ENCODE measurements around the gene SZT2. TPM values are rescaled to one million over a fixed set of nuclear protein-coding genes. Genes with fewer than 3 reads are reported as not detected.
A peak's percentile ranks its signal among the peaks of the same experiment; 100 is the strongest.
"Not testable (repeated sequence)": the region's sequence is repeated elsewhere in the genome, so short reads cannot be mapped to it uniquely, and the experiment has no call there.

SZT2 gene
- total RNA-seq, 1 experiment from 2014 or later, result 7.1 TPM

DNA sequence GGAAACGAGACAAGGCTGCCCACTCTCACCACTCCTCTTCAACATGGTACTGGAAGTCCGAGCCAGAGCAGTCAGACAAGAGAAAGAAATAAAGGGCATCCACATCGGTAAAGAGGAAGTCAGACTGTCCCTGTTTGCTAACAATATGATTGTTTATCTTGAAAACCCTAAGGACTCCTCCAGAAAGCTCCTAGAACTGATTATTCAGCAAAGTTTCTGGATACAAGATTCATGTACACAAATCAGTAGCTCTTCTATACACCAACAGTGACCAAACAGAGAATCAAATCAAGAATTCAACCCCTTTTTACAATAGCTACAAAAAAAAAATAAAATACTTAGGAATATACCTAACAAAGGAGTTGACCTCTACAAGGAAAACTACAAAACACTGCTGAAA is 68.7 kb downstream of the SZT2 start:
- in situ Hi-C loops (cut with HindIII; ENCODE audit: low pct_unique_long_range_greater_than_20kb, low sequenced_read_pairs), result not testable (repeated sequence)

DNA sequence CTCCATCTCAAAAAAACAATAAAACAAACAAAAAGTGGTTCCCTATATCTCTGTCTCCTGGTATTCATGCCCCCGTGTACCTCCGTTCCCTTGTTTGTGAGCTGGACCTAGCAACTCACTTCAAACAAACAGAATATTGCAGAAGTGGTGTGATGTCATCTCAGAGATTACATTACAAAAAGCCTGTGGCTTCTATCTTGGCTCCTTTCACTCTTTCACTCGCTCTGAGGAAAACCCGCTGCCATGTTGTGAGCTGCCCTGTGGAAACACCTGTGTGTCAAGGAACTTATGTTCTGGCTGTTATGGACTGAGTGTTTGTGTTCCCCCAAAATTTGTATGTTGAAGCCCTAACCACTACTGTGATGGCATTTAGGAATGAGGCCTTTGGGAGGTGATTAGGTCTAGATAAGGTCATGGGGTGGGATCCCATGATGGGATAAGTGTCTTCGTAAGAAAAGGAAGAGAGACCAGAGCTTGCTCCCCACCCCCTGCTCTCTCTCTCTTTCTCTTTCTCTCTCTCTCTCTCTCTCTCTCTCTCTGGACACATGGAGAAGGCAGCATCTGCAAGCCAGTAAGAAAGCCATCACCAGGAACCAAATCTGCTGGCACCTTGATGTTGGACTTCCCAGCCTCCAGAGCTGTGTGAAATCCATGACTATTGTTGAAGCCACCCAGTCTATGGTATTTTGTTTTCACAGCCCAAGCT is 71.4 kb downstream of the SZT2 start:
- DNase-seq (ENCODE audit: low read depth, low spot score), result no peak
- in situ Hi-C loops (cut with HindIII; ENCODE audit: low pct_unique_long_range_greater_than_20kb, low sequenced_read_pairs), result no loop called here

More for the DNA sequence above, 68.7 kb downstream of the SZT2 start:
- DNase-seq (ENCODE audit: low read depth, low spot score), result not testable (repeated sequence)

GRCh38 chr1:43463479-43463878 is 73.8 kb downstream of the SZT2 start:
- in situ Hi-C loops (cut with HindIII; ENCODE audit: low pct_unique_long_range_greater_than_20kb, low sequenced_read_pairs), result no loop called here
- no peak for DNase-seq (ENCODE audit: low read depth, low spot score)

GRCh38 chr1:43464681-43465504 is 75.2 kb downstream of the SZT2 start:
- in situ Hi-C loops (cut with HindIII; ENCODE audit: low pct_unique_long_range_greater_than_20kb, low sequenced_read_pairs), result no loop called here
- no peak for DNase-seq (ENCODE audit: low read depth, low spot score)

DNA sequence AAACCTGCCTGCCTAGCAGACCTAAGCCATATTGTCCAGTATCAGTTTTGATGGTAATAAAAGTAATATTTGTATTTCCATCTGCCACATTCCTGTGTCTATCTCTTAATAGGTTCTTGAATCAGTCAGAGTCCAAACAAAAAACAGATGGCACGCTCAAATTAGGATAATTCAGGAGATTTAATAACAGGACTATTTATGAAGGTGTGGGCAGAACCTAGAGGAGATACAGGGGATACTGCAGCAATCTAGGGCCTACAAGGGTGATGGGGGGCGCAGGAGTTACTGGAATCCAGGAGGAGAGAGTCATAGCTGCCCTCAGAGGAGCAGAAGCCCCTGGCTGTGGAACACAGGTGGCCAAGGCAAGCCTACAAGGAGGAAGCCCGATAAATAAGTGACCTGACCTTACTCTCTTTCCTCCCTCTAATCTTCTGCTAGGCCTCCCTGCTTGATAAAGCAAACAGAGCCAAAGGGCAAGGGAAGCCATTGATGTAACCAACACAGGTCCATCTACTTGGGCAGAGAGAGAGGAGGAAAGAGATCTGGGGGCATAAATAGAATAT is 75.9 kb downstream of the SZT2 start:
- DNase-seq (ENCODE audit: low read depth, low spot score), result no peak
- in situ Hi-C loops (cut with HindIII; ENCODE audit: low pct_unique_long_range_greater_than_20kb, low sequenced_read_pairs), result no loop called here

- in situ Hi-C loops (cut with HindIII; ENCODE audit: low pct_unique_long_range_greater_than_20kb, low sequenced_read_pairs), result no loop called here
- no peak for DNase-seq (ENCODE audit: low read depth, low spot score)
Observed at GRCh38 chr1:43466403-43466802, 76.7 kb downstream of the SZT2 start.

DNA sequence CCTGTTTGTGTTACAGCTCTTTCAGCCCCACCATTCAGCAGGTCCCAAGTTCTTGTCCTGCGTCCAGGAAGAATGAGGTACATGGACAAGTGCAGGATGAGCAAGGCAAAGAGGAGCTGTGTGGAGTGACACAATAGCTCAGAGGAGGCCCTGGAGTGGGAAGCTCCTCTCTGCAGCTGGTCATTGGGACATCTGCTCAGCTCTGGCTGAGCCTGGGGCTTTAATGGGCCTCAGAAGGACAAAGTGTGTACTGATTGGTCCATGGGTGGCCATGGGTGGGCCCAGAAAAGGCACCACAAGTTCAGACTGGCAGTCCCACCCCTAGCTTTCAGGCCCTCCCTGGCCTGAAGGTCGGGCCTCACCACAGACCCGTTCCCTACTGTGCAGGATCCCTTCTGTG is 78.7 kb downstream of the SZT2 start:
- in situ Hi-C loops (cut with HindIII; ENCODE audit: low pct_unique_long_range_greater_than_20kb, low sequenced_read_pairs), result no loop called here
- no peak for DNase-seq (ENCODE audit: low read depth, low spot score)

DNA sequence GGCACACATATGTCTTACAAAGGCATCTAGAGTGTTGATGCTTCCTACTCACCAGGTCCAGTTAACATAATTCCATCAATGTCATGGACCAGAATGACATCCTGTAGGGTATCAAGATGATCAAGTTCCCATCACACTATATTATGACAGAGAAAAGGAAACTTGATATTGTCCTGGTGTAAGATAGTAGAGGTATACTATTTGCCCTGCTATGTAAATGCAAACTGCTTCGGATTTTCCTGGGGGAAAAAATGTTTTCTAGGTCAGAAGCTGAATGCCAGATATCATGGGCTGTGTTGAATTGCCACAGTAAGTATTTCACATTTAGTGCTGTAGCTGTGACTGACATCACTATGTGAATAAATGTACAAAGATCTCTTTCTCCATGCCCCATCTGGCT is 80.2 kb downstream of the SZT2 start:
- DNase-seq (ENCODE audit: low read depth, low spot score), result no peak

DNA sequence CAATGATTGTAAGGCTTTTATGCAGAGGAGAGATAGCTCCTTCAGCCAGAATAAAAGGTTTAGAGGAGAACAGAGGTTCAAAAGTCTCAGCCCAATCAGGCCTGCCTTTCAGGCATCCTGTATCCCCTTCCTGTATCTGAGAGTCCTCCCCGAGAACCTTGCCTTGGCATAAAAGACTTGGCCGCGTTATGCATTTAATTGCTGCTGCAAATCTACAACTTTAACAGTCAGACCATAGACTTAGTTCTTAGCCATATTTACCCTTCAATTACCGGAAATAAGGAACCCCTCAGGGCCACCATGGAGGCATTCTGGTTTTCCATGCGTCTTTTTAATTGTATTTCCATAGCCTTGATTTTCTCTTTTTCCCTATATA is 82.4 kb downstream of the SZT2 start:
- DNase-seq (ENCODE audit: low read depth, low spot score), result no peak
- in situ Hi-C loops (cut with HindIII; ENCODE audit: low pct_unique_long_range_greater_than_20kb, low sequenced_read_pairs), result no loop called here

More for the DNA sequence above, 80.2 kb downstream of the SZT2 start:
- in situ Hi-C loops (cut with HindIII; ENCODE audit: low pct_unique_long_range_greater_than_20kb, low sequenced_read_pairs), result no loop called here

DNA sequence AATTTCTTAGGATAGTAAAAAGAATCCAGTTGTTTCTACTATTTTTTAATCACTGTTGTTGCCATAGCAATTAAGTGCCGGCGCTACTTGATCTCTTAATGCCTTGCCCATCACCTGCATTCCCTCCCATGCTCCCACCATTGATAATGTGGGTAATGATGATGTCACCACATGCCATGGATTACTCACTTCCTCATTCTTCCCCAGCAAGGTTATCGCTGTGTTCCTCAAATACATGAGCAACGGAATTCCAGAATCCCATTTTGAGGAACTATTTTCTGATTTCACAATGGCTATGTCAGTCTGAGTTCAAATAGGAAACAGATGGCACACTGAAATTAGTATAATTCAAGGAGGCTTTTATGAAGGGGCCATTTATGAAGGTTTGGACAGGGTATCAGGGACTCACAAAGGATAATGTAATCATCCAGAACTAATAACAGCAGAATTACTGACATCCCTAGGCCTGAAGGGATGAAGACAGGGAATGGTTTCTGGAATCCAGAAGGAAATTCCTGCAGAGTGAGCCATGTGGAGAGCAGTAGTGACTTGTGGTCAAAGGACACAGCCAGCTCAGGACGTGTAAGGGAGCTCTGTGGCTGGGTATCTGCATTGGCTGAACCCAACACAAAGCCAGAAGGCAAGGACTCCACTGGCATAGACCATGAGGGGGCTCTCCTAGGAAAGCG is 82.9 kb downstream of the SZT2 start:
- peak; percentile 45 for DNase-seq (ENCODE audit: low read depth, low spot score)
- in situ Hi-C loops (cut with HindIII; ENCODE audit: low pct_unique_long_range_greater_than_20kb, low sequenced_read_pairs), result not testable (repeated sequence)

DNA sequence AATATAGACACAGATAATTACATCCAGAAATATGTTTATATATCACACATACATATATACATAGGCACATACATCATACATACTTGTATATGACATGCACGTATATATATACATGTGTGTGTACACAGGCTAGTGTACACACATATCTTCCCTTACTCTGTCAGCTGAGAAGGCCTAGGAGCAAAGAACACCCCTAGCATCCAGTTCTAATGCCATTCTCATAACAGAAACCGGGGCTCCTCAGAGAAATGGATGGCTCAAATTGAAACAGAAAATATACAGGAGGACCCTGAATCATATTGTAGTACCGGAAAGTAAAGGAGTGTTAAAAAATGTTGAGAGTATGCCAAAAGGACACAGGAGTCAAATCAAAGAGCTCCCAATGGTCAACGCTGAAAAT is 83.8 kb downstream of the SZT2 start:
- DNase-seq (ENCODE audit: low read depth, low spot score), result no peak
- in situ Hi-C loops (cut with HindIII; ENCODE audit: low pct_unique_long_range_greater_than_20kb, low sequenced_read_pairs), result no loop called here

GRCh38 chr1:43475611-43476401 is 86.1 kb downstream of the SZT2 start:
- DNase-seq (ENCODE audit: low read depth, low spot score); in situ Hi-C loops (cut with HindIII; ENCODE audit: low pct_unique_long_range_greater_than_20kb, low sequenced_read_pairs): not testable (repeated sequence)

GRCh38 chr1:43477716-43478115 is 88.0 kb downstream of the SZT2 start:
- DNase-seq (ENCODE audit: low read depth, low spot score), result no peak
- in situ Hi-C loops (cut with HindIII; ENCODE audit: low pct_unique_long_range_greater_than_20kb, low sequenced_read_pairs), result no loop called here

- no peak for DNase-seq (ENCODE audit: low read depth, low spot score)
- in situ Hi-C loops (cut with HindIII; ENCODE audit: low pct_unique_long_range_greater_than_20kb, low sequenced_read_pairs), result no loop called here
Observed at GRCh38 chr1:43479414-43479813, 89.7 kb downstream of the SZT2 start.

GRCh38 chr1:43481491-43481890 is 91.8 kb downstream of the SZT2 start:
- no peak for DNase-seq (ENCODE audit: low read depth, low spot score)
- in situ Hi-C loops (cut with HindIII; ENCODE audit: low pct_unique_long_range_greater_than_20kb, low sequenced_read_pairs), result no loop called here

DNA sequence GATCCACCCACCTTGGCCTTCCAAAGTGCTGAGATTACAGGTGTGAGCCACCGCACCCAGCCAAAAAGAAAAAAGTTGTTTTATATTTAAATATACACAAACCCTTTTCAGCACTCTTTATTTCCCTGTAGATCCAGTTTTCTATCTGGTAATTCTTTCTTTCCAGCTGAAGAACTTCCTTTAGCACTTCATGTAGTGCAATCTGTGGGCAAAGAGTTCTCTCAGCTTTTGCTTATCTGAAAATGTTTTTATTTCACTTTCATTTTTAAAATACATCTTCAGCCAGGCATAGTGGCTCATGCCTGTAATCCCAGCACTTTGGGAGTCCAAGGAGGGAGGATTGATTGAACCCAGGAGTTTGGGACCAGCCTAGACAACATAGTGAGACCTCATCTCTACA is 92.5 kb downstream of the SZT2 start:
- no peak for DNase-seq (ENCODE audit: low read depth, low spot score)
- in situ Hi-C loops (cut with HindIII; ENCODE audit: low pct_unique_long_range_greater_than_20kb, low sequenced_read_pairs), result no loop called here

DNA sequence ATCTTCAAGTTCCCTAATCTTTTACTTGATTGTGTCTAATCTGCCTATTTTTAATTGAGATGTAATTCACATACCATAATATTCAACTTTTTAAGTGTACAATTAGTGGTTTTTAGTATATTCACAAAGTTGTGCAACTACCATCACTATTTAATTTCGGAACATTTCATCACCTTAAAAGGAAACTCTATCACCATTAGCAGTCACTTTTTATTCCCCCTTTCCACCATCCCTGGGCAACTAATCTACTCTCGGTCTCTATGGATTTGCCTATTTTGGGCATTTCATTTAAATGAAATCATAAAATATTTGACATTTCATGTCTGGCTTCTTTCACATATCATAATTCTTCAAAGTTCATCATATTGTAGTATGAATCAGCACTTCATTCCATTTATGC is 94.7 kb downstream of the SZT2 start:
- in situ Hi-C loops (cut with HindIII; ENCODE audit: low pct_unique_long_range_greater_than_20kb, low sequenced_read_pairs), result no loop called here
- no peak for DNase-seq (ENCODE audit: low read depth, low spot score)
